WI38 (cell line): ENCODE measurements around the gene KEAP1.

ENCODE experiments used
- H3K4me3 ChIP-seq: 2 replicates; pipeline ENCODE4 v1.5.1; 2011; ENCODE audit warnings: low read depth, mild to moderate bottlenecking, control low read depth, low read length
- CTCF ChIP-seq: IDR thresholded peaks from 2 replicates; pipeline ENCODE4 v1.5.1; 2012; ENCODE audit warnings: low read depth, mild to moderate bottlenecking, control low read depth, low read length

Gene KEAP1

GRCh38 chr19:10453852-10454251 is 49.3 kb downstream of the KEAP1 start:
- TF ChIP-seq CTCF, result no peak
- H3K4me3 ChIP-seq, result no peak overlapping the region

GRCh38 chr19:10452726-10453618 is 50.2 kb downstream of the KEAP1 start:
- TF ChIP-seq CTCF, result no peak
- no peak overlapping the region for H3K4me3 ChIP-seq

GRCh38 chr19:10450853-10451609 is 52.1 kb downstream of the KEAP1 start:
- TF ChIP-seq CTCF, result no peak
- H3K4me3 ChIP-seq, result no peak overlapping the region

GRCh38 chr19:10450191-10450852 is 52.8 kb downstream of the KEAP1 start:
- no peak for TF ChIP-seq CTCF
- H3K4me3 ChIP-seq, result no peak overlapping the region

- no peak for TF ChIP-seq CTCF
- H3K4me3 ChIP-seq, result no peak overlapping the region
Observed at GRCh38 chr19:10449037-10449436, 54.1 kb downstream of the KEAP1 start.

- no peak for TF ChIP-seq CTCF
- no peak overlapping the region for H3K4me3 ChIP-seq
Observed at GRCh38 chr19:10442698-10443097, 60.5 kb downstream of the KEAP1 start.

- no peak for TF ChIP-seq CTCF
- H3K4me3 ChIP-seq, result no peak overlapping the region
Observed at GRCh38 chr19:10439588-10439987, 63.6 kb downstream of the KEAP1 start.
